GM12878 (cell line): ENCODE data around the gene CADPS. TPM values are rescaled to one million over a fixed set of nuclear protein-coding genes. Genes with fewer than 3 reads are reported as not detected.
A peak's percentile ranks its signal among the peaks of the same experiment; 100 is the strongest.

ENCODE experiments used
- ATAC-seq: fragments of 200-7000 bp; cut with Tn5 transposase; 3 replicates; pipeline ENCODE4 v1.9.1; 2020; ENCODE audit warnings: mild to moderate bottlenecking, moderate library complexity
- BruUV-seq: library from RNA; stranded (reverse); fragments of 400-500 nt; replicated peaks from 2 replicates; lab custom pipeline; 2021; lab: Mats Ljungman, UMichigan
- CTCF ChIA-PET: fragments of 300-600 bp; sonication (Branson Sonifier 250); formaldehyde crosslinking; extraction: SDS; loops from one replicate; lab custom pipeline; 2021; ENCODE audit warnings: inconsistent platforms; lab: Yijun Ruan, JAX
- POLR2A ChIA-PET: fragments of 350-600 bp; formaldehyde crosslinking; extraction: SDS; loops from one replicate; lab custom pipeline; 2021; ENCODE audit warnings: inconsistent platforms; lab: Charles Lee
- RAD21 ChIA-PET: fragments of 300-600 bp; sonication (Branson Sonifier 250); formaldehyde crosslinking; loops from one replicate; lab custom pipeline; 2023; ENCODE audit warnings: antibody characterized with exemption; ENCODE audit not compliant: unreplicated experiment; lab: Charles Lee
- SMC1A ChIA-PET: fragments of 300-600 bp; sonication (Branson Sonifier 250); formaldehyde crosslinking; loops from one replicate; lab custom pipeline; 2023; ENCODE audit not compliant: unreplicated experiment, uncharacterized antibody; lab: Charles Lee
- DNase-seq: peaks from one replicate; pipeline ENCODE4 v3.0.0-alpha.2; 2011; ENCODE audit warnings: low read depth, low spot score
- FAIRE-seq: peaks from 3 replicates; lab custom pipeline; 2011; peaks lifted over from hg19 to GRCh38; lab: Jason Lieb, UNC
- H2AFZ ChIP-seq: 2 replicates; pipeline ENCODE4 v1.6.0; 2011; ENCODE audit warnings: low read depth, low read length, control low read depth; ENCODE audit not compliant: control insufficient read depth
- H3K27ac ChIP-seq: 2 replicates; pipeline ENCODE4 v1.5.1; 2011; ENCODE audit warnings: control low read depth; ENCODE audit not compliant: control insufficient read depth, insufficient read depth
- H3K27me3 ChIP-seq, 2 experiments: replicated peaks in 1 of 2; 2 replicates each; pipeline versions ENCODE4 v1.6.0 to v1.6.1; 2011; ENCODE audit warnings: low read length in 1 of 2; ENCODE audit not compliant: control insufficient read depth in 2 of 2, insufficient read depth in 2 of 2
- H3K36me3 ChIP-seq, 2 experiments: 2 replicates each; pipeline ENCODE4 v1.5.1; 2011; ENCODE audit warnings: low read length in 1 of 2; ENCODE audit not compliant: control insufficient read depth in 2 of 2, insufficient read depth in 2 of 2
- H3K4me1 ChIP-seq: 2 replicates; pipeline ENCODE4 v1.6.1; 2011; ENCODE audit warnings: mild to moderate bottlenecking, low read length, moderate library complexity, mixed read lengths; ENCODE audit not compliant: control insufficient read depth, insufficient read depth
- H3K4me2 ChIP-seq: 2 replicates; pipeline ENCODE4 v1.6.0; 2011; ENCODE audit warnings: control low read depth; ENCODE audit not compliant: control insufficient read depth, insufficient read depth
- H3K4me3 ChIP-seq: fragments of 200-600 bp; sonication (generic); 2 replicates; pipeline ENCODE4 v1.5.1; 2016
- H3K79me2 ChIP-seq: 2 replicates; pipeline ENCODE4 v1.6.0; 2011; ENCODE audit warnings: low read length; ENCODE audit not compliant: control insufficient read depth, insufficient read depth
- H3K9ac ChIP-seq: 2 replicates; pipeline ENCODE4 v1.8.0; 2011; ENCODE audit warnings: low read length, control low read depth, mixed read lengths; ENCODE audit not compliant: control insufficient read depth, insufficient read depth
- H3K9me3 ChIP-seq: replicated peaks from 3 replicates; pipeline ENCODE4 v1.5.1; 2011; ENCODE audit warnings: mild to moderate bottlenecking, low read length; ENCODE audit not compliant: control insufficient read depth, insufficient read depth
- H4K20me1 ChIP-seq: 2 replicates; pipeline ENCODE4 v1.6.0; 2011; ENCODE audit not compliant: control insufficient read depth, insufficient read depth
- CREM ChIP-seq: IDR thresholded peaks from 2 replicates; pipeline ENCODE4 v1.6.1; 2014; ENCODE audit warnings: antibody characterized with exemption, low read depth
- NFIC ChIP-seq: IDR thresholded peaks from 2 replicates; pipeline ENCODE4 v1.6.1; 2012; ENCODE audit warnings: low read depth, mild to moderate bottlenecking, inconsistent platforms, low read length, moderate library complexity
- POU2F2 ChIP-seq: IDR thresholded peaks from 3 replicates; pipeline ENCODE4 v1.6.1; 2011; ENCODE audit warnings: low read depth, mild to moderate bottlenecking, low read length, borderline replicate concordance
- RUNX3 ChIP-seq: IDR thresholded peaks from 2 replicates; pipeline ENCODE4 v1.6.1; 2012; ENCODE audit warnings: low read length, inconsistent platforms
- SIN3A ChIP-seq: IDR thresholded peaks from 2 replicates; pipeline ENCODE4 v1.6.1; 2012; ENCODE audit warnings: low read depth, low read length, improper control_type of control experiment
- WGBS: methylation state at CpG from one replicate; pipeline ENCODE4 v1.1.6; 2016; ENCODE audit warnings: low lambda C conversion rate; ENCODE audit not compliant: insufficient replicate concordance, insufficient coverage; ENCODE audit errors: missing lambda C conversion rate; 5-methylcytosine and 5-hydroxymethylcytosine counted together
- in situ Hi-C: fragments of 300-500 bp; cut with MboI; formaldehyde crosslinking; loops from 9 replicates; pipeline ENCODE4 v1.14.3; 2018; ENCODE audit warnings: mixed read lengths
- intact Hi-C: fragments of 100-400 bp; cut with micrococcal nuclease; formaldehyde crosslinking; loops from one replicate; pipeline ENCODE4 v1.14.2; 2022; ENCODE audit not compliant: unreplicated experiment
- polyA plus RNA-seq, 11 experiments: library from polyadenylated mRNA; depleted of rRNA in 4 of 11; unstranded in 6 of 11; stranded (reverse) in 5 of 11; fragments of >200 nt; fragmentation: Nextera tagmentation in 4 of 11; fragmentation: Illumina TruSeq in 1 of 11; extraction: Ambion mirVana in 4 of 11; extraction: Trizol in 1 of 11; gene quantifications; 1 replicate in 1 of 11; 2 replicates in 10 of 11; pipeline versions ENCODE4 v1.2.1 to v1.2.3, GENCODE V29; 2011 to 2016; ENCODE audit warnings: inconsistent platforms in 2 of 11, missing spikeins in 2 of 11, low read depth in 1 of 11
- total RNA-seq, 4 experiments: library from RNA; depleted of rRNA in 3 of 4; stranded (reverse); fragments of >200 nt in 3 of 4; fragmentation: Illumina TruSeq in 1 of 4; extraction: Trizol in 1 of 4; gene quantifications; 2 replicates each; pipeline versions ENCODE4 v1.2.1 to v1.2.3, GENCODE V29; 2013 to 2021

CADPS gene
- total and polyA plus RNA-seq, 10 of the 15 experiments (the other 5 are each of a cell fraction or from before 2014, with no cell fraction given), result 0.20 TPM; not detected in 9

- FAIRE-seq (no peak), ATAC-seq (peak; percentile 79), DNase-seq (peak; percentile 23)
- ChIA-PET SMC1A (no interaction called here), RAD21 (no interaction called here), CTCF (no interaction called here), POLR2A (no interaction called here)
- H3K9ac ChIP-seq, result no peak overlapping the region
- no peaks in the 10 kb centered on the region for H4K20me1 ChIP-seq
- H3K27ac ChIP-seq, result no peak overlapping the region
- H3K9me3 ChIP-seq, result no peaks in the 10 kb centered on the region
- intact Hi-C loops, result no loop called here
- no peaks in the 10 kb centered on the region for H3K36me3 ChIP-seq
- no TSS peak for BruUV-seq
- H3K4me2 ChIP-seq, result peak overlapping the region; percentile 28
- in situ Hi-C loops, result no loop called here
- 0 out of 2 replicates have a peak, but pooled peaks cover 5% of the 10 kb centered on the region for H3K4me1 ChIP-seq
- H3K4me3 ChIP-seq, result no peak overlapping the region
- H3K79me2 ChIP-seq, result no peaks in the 10 kb centered on the region
- 0 out of 2 replicates have a peak, but pooled peaks have one; percentile 22 for TF ChIP-seq NFIC
- TF ChIP-seq POU2F2, result 0 out of 3 replicates have a peak, but pooled peaks have one; percentile 13
- no peak for TF ChIP-seq CREM
- WGBS, result 4% methylated on average over 5 of the region's 5 CpGs
- H3K27me3 ChIP-seq, result no peaks in the 10 kb centered on the region
- H2AFZ ChIP-seq, result no peak overlapping the region
Observed at GRCh38 chr3:62818347-62818746, 56.9 kb downstream of the CADPS start.

GRCh38 chr3:62817678-62818077, 57.5 kb downstream of the CADPS start:
- FAIRE-seq, result no peak
- Histone ChIP-seq H3K27ac (no peak overlapping the region), H3K9me3 (no peaks in the 10 kb centered on the region), H4K20me1 (no peaks in the 10 kb centered on the region), H3K9ac (no peak overlapping the region), H3K36me3 (no peaks in the 10 kb centered on the region), H2AFZ (no peak overlapping the region), H3K79me2 (no peaks in the 10 kb centered on the region), H3K4me2 (peak overlapping the region; percentile 28; the same call in 1 of the 2 replicates), H3K4me3 (no peak overlapping the region)
- ChIA-PET POLR2A (no interaction called here), CTCF (no interaction called here), SMC1A (no interaction called here)
- no TSS peak for BruUV-seq
- WGBS, result 40% methylated on average over 2 of the region's 2 CpGs
- no peak for ATAC-seq
- TF ChIP-seq RUNX3 (peak; percentile 55), SIN3A (no peak)
- TF ChIP-seq, all 136 proteins: peak for 1
- RAD21 ChIA-PET, result no interaction called here
- H3K4me1 ChIP-seq, result 0 out of 2 replicates have a peak, but pooled peaks cover 5% of the 10 kb centered on the region
- intact Hi-C loops, result no loop called here
- no peaks in the 10 kb centered on the region for H3K27me3 ChIP-seq
- DNase-seq, result no peak
- in situ Hi-C loops, result no loop called here
